NCI-H128 (cell line): ENCODE measurements around the gene ENDOD1.

ENCODE experiments used
- DNase-seq: peaks from one replicate; lab custom pipeline; 2025; ENCODE audit not compliant: unreplicated experiment; lab: John Stamatoyannopoulos, UW

ENDOD1 gene

DNA sequence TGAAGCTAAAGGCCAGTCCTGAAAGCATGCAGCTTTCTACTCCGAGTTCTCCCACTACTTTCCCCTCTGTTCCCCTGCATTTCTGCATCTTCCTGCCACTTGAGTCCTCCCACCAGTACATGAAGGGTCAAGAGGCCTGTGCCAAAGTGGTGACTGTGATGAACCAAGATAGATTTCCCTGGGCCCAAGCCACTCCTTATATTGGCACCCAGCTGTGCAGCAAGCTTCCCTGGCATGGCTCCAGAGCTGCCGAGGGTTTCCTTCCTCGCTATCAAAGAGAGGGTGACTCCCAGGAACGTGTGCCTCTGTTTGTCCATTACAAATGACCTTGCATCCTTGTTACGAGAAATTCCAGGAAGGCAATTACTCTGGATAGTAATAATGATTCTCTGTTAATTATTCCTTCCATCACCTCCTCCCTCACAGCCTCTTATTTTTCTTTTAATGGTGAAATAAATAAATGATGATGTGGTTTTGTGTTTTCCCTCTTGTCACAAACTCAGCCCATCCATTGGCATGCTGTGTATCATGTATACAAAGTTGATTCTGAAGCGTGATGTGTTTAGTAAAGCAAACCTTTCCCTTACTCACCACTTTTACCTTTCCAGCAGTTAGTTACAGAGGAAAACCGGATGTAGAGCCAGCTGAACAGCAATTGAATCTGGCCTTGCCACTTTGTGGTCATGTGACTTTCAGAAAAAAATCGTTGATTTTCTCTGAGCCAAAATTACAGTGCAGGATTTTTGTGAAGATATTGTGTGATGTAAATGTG is 14.7 kb upstream of the ENDOD1 start:
- no peak for DNase-seq

GRCh38 chr11:95076416-95076815 is 13.2 kb upstream of the ENDOD1 start:
- DNase-seq = no peak

DNA sequence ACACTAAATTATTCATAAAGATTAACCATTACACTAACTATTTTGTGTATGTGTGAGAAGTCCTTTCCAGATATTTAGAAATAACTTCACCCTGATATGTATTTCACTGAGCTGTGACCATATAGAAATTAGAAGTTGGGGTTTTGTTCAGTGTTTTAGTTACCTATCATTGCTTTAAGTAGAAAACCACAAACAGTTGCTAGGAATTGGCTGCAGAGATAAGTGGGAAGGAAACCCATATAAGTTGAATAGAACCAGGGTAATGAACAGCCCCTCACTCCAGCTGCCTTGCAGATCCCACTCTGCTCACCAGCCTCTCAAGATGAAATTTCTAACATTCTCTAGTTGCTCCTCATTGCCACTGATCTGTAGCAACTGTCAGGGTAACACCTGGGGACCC is 12.7 kb upstream of the ENDOD1 start:
- DNase-seq = no peak

DNA sequence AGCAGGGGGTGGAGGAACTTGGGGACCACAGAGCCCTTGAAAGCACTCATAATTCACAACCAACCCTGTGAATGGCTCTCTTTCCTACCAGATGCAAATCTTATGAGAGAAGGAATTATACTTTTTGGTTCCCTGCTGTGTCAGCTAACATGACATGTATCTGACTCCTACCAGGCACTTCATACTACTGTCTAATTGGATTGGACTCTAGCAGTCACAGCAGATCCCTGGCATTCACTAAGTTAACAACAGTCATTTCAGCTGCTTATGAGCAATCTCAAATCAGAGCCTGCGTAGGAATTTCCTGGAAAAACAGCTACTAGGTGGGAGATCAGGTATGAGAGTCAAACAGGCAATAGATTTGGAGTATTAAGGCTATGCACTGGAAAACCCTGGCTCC is 11.1 kb upstream of the ENDOD1 start:
- no peak for DNase-seq

- DNase-seq = no peak
Measured at GRCh38 chr11:95081010-95081409, 8.6 kb upstream of the ENDOD1 start.

GRCh38 chr11:95081412-95081811 is 8.2 kb upstream of the ENDOD1 start:
- DNase-seq = no peak

DNA sequence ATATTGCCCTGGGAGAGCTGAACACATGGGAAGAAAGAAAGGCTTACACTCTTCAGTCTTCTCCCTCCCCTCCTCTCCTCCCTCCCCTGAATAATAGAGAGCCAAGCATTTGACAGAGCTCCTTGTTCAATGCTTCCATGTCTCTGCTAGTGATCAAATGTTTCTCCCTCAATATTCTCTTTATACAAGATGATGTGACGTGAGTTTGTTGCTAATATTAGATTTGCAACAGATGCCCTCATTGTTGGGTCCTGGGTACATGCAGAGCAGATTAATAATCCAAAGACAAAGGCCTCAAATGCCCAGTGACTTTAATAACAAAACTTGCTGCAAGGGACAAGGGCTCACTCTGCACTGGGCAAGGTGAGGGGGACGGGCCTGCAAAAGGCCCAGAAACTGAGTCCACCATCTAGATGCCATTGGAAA is 7.1 kb upstream of the ENDOD1 start:
- DNase-seq = no peak

GRCh38 chr11:95084509-95084908 is 5.1 kb upstream of the ENDOD1 start:
- no peak for DNase-seq

DNA sequence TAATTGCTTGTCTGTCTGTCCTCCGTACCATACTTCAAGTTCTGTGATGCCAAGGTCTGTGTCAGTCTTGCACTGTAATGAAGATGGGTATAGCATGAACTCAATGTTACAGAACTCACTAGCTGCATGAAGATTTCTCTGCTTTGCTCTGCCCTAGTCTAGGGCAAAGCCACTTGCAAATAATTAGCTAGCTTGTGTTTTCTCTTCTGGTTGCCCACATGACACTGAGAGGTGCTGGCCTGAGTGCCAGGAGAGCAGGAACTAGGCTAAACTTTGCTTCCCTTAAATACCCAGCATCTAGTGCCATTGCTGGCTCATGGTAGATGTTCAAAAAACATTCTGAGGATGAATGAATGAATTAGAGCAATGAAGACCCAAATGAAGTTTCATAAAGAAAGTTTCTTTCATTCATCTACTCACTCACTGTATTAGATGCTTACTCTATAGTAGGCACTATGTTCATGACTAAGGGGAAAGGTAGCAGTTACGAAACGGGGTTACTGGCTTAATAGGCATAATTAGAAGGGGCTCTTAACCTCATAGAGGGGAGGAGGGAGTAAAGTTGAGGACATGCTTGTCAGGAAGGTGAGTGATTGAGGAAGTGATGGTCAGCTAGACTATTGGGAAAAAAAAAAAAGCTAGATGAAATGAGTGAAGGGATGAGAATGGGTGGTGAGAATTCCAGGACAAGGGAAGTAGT is 4.4 kb upstream of the ENDOD1 start:
- no peak for DNase-seq

GRCh38 chr11:95086151-95086550 is 3.5 kb upstream of the ENDOD1 start:
- DNase-seq = no peak

- DNase-seq = no peak
Measured at GRCh38 chr11:95086836-95087570, 2.6 kb upstream of the ENDOD1 start.

- DNase-seq = no peak
Measured at GRCh38 chr11:95088946-95089619, 563 bp upstream of the ENDOD1 start.

DNA sequence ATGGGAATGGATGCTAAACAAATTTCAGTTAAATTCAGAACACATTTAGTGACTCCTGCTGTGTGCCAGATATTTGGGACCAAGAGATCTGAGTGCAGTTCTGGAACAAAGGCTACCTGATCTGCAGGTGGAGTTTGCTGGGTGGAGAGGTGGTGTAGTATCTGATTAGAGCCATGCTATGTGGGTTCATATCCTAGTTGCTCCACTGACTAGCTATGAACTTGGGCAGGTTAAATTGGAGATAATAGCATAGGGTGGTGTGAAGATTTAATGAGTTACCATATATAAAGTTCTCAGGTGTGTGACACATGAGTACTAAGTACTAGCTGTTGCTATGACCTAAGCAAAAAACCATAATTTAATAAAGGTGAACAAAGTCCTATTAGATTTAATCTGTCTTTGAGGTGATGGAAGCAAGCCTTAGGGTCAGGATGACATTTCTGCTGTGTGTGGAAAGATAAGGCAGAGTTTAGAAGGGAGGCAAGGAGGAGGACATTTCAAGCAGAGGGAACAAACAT is 2.1 kb downstream of the ENDOD1 start:
- DNase-seq = no peak

DNA sequence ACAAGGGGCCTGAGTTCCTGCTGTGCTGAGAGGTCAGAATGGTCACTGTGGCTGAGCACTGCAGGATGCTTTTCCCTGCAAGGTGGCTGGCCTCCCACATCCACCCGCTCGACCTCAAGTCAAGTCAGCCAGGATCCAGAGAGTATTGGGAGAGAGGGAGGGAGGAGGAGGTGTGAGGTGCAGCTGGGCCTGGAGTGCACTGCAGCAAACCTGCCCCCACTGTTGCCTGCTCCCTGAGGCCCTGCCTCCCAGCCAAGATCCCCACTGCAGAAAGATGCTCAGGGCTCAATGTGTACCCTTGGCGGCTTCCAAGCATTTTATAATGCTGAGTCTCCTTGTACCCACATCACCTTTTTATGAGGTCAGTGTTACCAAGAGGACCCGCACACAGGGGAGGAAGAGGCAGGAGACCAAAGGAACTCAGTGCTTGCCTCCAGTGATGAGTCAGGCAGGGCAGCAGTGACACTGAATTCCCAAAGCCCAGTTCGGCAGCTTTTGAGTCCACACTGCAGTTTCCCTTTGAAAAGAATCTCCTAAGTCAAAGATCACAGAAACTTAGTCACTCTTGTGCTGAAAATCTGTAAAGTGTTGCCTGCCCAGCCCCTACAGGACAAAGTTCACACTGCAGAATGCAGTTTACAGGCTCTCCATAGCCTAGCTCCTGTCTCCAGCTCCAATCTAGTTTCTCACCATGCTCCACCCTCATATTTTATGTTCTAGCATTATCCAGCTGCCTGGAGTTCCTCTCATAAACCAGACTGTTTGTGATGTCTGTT is 3.1 kb downstream of the ENDOD1 start:
- DNase-seq = no peak

DNA sequence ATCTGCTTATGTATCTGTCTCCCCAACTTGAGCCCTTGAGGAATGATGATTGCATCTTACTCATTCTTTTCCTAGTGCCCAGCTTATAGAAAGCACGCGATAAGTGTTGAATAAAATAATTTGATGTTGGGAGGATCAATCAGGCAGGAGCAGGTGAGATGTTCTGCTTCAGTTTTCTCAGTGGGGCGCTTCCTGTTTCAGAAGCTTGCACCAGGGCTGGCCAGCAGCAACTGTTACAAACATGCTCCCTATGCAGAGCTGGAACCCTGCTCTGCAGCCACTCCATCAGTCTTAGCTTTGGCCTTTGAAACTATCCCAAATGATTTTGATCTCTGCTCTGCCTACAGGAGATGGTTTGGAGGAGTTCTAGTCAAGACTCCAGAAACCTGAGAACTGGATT is 3.9 kb downstream of the ENDOD1 start:
- no peak for DNase-seq

DNA sequence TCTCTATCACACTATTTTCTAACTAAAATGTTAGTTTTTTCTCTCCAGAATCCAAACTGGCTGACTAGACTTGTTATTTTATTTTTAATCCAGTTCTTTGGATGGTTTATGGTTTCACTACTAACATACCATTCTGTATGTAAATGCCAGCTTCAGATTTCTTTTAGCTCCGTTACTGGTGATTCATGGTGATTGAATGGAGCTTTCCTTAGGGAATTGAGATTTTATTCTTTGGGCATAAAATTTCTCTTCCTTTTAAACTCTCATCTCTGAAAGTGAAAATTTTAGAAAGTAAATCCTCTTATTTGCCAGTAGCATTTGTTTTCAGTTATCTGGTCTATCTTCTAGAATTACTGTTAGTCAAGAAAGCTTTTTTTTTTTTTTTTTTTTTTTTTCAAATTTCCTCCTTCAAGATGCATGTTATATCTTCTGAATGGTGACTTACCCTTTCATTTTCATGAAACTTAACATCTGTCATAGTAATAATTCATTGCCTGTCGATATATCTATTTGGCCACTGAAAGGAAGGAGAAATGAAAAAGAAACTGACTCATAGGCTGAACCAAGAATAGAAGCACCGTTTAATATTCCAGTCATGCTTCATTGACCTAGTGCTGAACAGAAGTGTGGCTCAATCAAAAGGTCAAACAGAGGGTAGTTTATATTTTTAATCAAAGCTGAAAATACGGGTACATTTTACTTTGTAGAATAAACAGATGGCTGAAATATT is 6.4 kb downstream of the ENDOD1 start:
- no peak for DNase-seq

DNA sequence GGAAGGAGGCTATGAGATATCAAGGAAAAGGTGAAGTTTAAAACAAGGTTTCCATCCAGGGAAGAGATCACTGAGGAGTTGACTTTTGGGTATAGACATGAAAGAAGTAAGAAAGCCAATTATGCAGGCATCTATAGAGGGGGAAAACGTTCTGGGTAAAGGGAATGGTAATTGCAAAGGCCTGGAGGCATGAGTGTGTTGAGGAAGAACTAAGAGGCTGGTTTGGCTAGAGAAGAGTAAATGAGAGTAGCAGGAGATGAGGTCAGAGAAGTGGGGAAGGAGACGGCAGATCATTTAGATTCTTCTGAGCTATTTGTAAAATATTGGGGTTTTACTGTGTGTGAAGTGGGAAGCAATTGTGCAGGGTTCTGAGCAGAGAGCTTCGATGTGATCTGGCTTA is 7.6 kb downstream of the ENDOD1 start:
- no peak for DNase-seq

DNA sequence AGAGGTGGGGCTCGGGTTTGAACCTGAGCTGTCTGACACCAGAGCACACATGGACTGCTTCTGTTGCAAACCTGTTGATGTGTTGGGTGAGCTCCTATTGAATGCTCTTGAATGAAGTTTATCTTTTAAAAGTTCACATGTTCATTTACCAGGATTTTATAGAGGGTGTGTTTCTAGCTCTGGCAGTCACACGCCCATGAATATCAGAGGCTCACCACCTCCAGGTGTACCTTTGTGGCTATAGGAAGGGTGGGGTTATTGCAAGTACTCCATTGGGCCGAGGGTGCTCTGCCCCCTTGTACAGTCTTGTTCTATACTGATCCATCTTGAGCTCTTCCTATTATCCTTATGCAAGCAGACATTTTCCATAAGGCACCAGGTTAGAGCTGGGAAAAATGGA is 9.2 kb downstream of the ENDOD1 start:
- DNase-seq = no peak

DNA sequence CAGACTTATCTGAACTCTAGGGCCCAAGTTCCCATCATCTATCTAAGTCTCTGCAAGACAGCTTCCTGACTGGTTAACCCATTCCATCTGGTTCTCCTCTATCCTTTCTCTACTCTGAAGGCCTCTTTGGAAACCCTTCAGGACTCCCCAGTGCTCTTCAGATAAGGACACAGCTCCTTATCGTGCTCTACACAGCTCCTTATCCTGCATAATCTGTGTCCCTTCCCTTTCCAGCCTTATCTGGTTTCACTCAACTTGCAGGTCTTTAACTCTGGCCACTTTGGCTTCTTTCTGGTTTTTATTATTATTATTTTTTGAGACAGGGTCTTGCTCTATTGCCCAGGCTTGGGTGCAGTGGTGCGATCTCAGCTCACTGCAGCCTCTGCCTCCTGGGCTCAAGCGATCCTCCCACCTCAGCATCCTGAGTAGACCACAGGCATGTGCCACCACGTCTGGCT is 10.6 kb downstream of the ENDOD1 start:
- no peak for DNase-seq
